Right lung (tissue), 5 donors: ENCODE data around the gene STK32C. TPM values are rescaled to one million over a fixed set of nuclear protein-coding genes. Genes with fewer than 3 reads are reported as not detected.

Experiments
- DNase-seq, 2 donors: peaks; one replicate each; pipeline ENCODE4 v3.0.0-alpha.2; 2013
- polyA plus RNA-seq, 5 donors: library from polyadenylated mRNA; unstranded; fragments of 120-200 nt; gene quantifications; one replicate each; pipeline versions ENCODE4 v1.2.1 to v1.2.3, GENCODE V29; 2013; ENCODE audit warnings: inconsistent platforms in 1 of 5, low replicate concordance in 1 of 5; ENCODE audit not compliant: insufficient read length in 5 of 5, insufficient read depth in 1 of 5

The STK32C gene
- polyA plus RNA-seq, 5 donors, result 8.6 to 14.1 (median 10.5) TPM

- DNase-seq, result no peak
Observed at GRCh38 chr10:132199854-132200311, 107.9 kb downstream of the STK32C start.

- no peak for DNase-seq
Observed at GRCh38 chr10:132199268-132199853, 108.4 kb downstream of the STK32C start.

GRCh38 chr10:132198381-132199181 lies 109.2 kb downstream of the STK32C start:
- no peak for DNase-seq

- no peak for DNase-seq
Observed at GRCh38 chr10:132198068-132198370, 109.7 kb downstream of the STK32C start.

GRCh38 chr10:132197271-132198067 lies 110.3 kb downstream of the STK32C start:
- no peak for DNase-seq

GRCh38 chr10:132196178-132197113 lies 111.3 kb downstream of the STK32C start:
- no peak for DNase-seq

- DNase-seq, result no peak
Observed at GRCh38 chr10:132195366-132196075, 112.2 kb downstream of the STK32C start.

GRCh38 chr10:132194726-132195125 lies 113.0 kb downstream of the STK32C start:
- no peak for DNase-seq

GRCh38 chr10:132193907-132194552 lies 113.7 kb downstream of the STK32C start:
- DNase-seq, result no peak

- DNase-seq, result peak; percentile 59 to 61
Observed at GRCh38 chr10:132192991-132193665, 114.6 kb downstream of the STK32C start.

GRCh38 chr10:132192076-132192975 lies 115.4 kb downstream of the STK32C start:
- DNase-seq, result no peak

GRCh38 chr10:132189810-132190422 lies 117.8 kb downstream of the STK32C start:
- DNase-seq, result no peak

- DNase-seq, result no peak
Observed at GRCh38 chr10:132189016-132189415, 118.7 kb downstream of the STK32C start.

GRCh38 chr10:132188331-132188730 lies 119.4 kb downstream of the STK32C start:
- DNase-seq, result no peak

- no peak for DNase-seq
Observed at GRCh38 chr10:132187430-132188138, 120.2 kb downstream of the STK32C start.

- DNase-seq, result no peak
Observed at GRCh38 chr10:132186488-132187429, 121.0 kb downstream of the STK32C start, which contains the start of gene DPYSL4. TSS of gene DPYSL4 (plus strand) at chr10:132186948. CDS start at chr10:132187064, 116 bp downstream.
